Stimulated activated CD8-positive, alpha-beta memory T cell treated with anti-CD3 and anti-CD28 coated beads, Interleukin-12 subunit alpha, Interleukin-12 subunit beta, amount 100 ng/mL, for 24 hours (primary cell): ENCODE results near the gene PCBP1.
"Not testable (repeated sequence)": the region's sequence is repeated elsewhere in the genome, so short reads cannot be mapped to it uniquely, and the experiment has no call there.

Experiments
- DNase-seq: peaks from one replicate; pipeline ENCODE4 v3.0.0-alpha.2; 2020; ENCODE audit errors: extremely low read depth

PCBP1 gene

GRCh38 chr2:70124983-70125480 is 37.8 kb downstream of the PCBP1 start:
- no peak for DNase-seq

GRCh38 chr2:70125498-70125898 is 38.2 kb downstream of the PCBP1 start:
- DNase-seq: no peak

GRCh38 chr2:70126413-70126812 is 39.1 kb downstream of the PCBP1 start:
- DNase-seq: no peak

GRCh38 chr2:70128005-70128404 is 40.7 kb downstream of the PCBP1 start:
- no peak for DNase-seq

GRCh38 chr2:70131344-70132143 is 44.3 kb downstream of the PCBP1 start:
- not testable (repeated sequence) for DNase-seq

GRCh38 chr2:70132244-70133126 is 45.2 kb downstream of the PCBP1 start:
- no peak for DNase-seq

- no peak for DNase-seq
Observed at GRCh38 chr2:70133127-70133452, 45.8 kb downstream of the PCBP1 start.

- DNase-seq: no peak
Observed at GRCh38 chr2:70133491-70134322, 46.4 kb downstream of the PCBP1 start.

GRCh38 chr2:70134323-70134983 is 47.2 kb downstream of the PCBP1 start:
- not testable (repeated sequence) for DNase-seq
